Sigmoid colon (tissue), 7 donors: ENCODE measurements around the gene ANKRD33B. TPM values are rescaled to one million over a fixed set of nuclear protein-coding genes. Genes with fewer than 3 reads are reported as not detected.

Source experiments
- DNase-seq: peaks from one replicate; pipeline ENCODE4 v3.0.0-alpha.2; 2019
- H3K27ac ChIP-seq, 4 donors: fragments of 200-600 bp; sonication (generic); one replicate each; pipeline ENCODE4 v1.5.1; 2016 to 2019; ENCODE audit warnings: mild to moderate bottlenecking in 1 of 4
- H3K27me3 ChIP-seq, 3 donors: fragments of 200-600 bp; sonication (generic); one replicate each; pipeline ENCODE4 v1.5.1; 2019; ENCODE audit warnings: mild to moderate bottlenecking in 1 of 3
- H3K36me3 ChIP-seq, 4 donors: fragments of 200-600 bp; sonication (generic); one replicate each; pipeline ENCODE4 v1.5.1; 2016 to 2019
- H3K4me1 ChIP-seq, 4 donors: fragments of 200-600 bp; sonication (generic); one replicate each; pipeline ENCODE4 v1.5.1; 2017 to 2019
- H3K4me3 ChIP-seq, 4 donors: fragments of 200-600 bp; sonication (generic); one replicate each; pipeline ENCODE4 v1.5.1; 2017 to 2019; ENCODE audit warnings: mild to moderate bottlenecking in 2 of 4, moderate library complexity in 1 of 4
- H3K9me3 ChIP-seq, 4 donors: fragments of 200-600 bp in 3 of 4; sonication (generic) in 3 of 4; one replicate each; pipeline versions ENCODE4 v1.5.1 to v1.6.1; 2013 to 2019
- CTCF ChIP-seq, 4 experiments: fragments of 450-650 bp in 3 of 4; fragments of 200-600 bp in 1 of 4; IDR thresholded peaks; one replicate each; pipeline ENCODE4 v1.5.1; 2016 to 2019; ENCODE audit warnings: antibody characterized with exemption in 4 of 4, mild to moderate bottlenecking in 3 of 4, moderate library complexity in 2 of 4
- EP300 ChIP-seq, 4 donors: sonication (generic); formaldehyde crosslinking; IDR thresholded peaks; one replicate each; pipeline ENCODE4 v1.6.1; 2017; ENCODE audit warnings: antibody characterized with exemption in 4 of 4
- POLR2A ChIP-seq, 2 donors: fragments of 450-650 bp; IDR thresholded peaks; one replicate each; pipeline ENCODE4 v1.6.1; 2016; ENCODE audit warnings: antibody characterized with exemption in 2 of 2, mild to moderate bottlenecking in 2 of 2, moderate library complexity in 2 of 2
- POLR2AphosphoS5 ChIP-seq, 4 donors: sonication (generic); formaldehyde crosslinking; IDR thresholded peaks; one replicate each; pipeline ENCODE4 v1.6.1; 2017; ENCODE audit warnings: antibody characterized with exemption in 4 of 4
- WGBS, 2 donors: extraction: QIAGEN DNeasy Blood & Tissue Kit; methylation state at CpG; one replicate each; pipeline ENCODE4 v1.1.7; 2013; 5-methylcytosine and 5-hydroxymethylcytosine counted together
- intact Hi-C: fragments of 100-400 bp; cut with DNase I; formaldehyde crosslinking; loops from one replicate; pipeline ENCODE4 v1.15.1; 2023
- polyA plus RNA-seq, 3 donors: library from polyadenylated mRNA; stranded (reverse); fragments of 200-250 nt; gene quantifications; one replicate each; pipeline ENCODE4 v1.2.3, GENCODE V29; 2013
- total RNA-seq, 4 donors: library from RNA; depleted of rRNA; stranded (reverse); fragments of >200 nt; gene quantifications; one replicate each; pipeline ENCODE4 v1.1.0, GENCODE V29; 2016
- donor health status: healthy with polysubstance abuse.
- donor health status: Bipolar disorder and iron deficiency.
- donor health status: healthy.

ANKRD33B gene
- total and polyA plus RNA-seq, 7 donors: 0.23 to 4.6 (median 2.7) TPM

DNA sequence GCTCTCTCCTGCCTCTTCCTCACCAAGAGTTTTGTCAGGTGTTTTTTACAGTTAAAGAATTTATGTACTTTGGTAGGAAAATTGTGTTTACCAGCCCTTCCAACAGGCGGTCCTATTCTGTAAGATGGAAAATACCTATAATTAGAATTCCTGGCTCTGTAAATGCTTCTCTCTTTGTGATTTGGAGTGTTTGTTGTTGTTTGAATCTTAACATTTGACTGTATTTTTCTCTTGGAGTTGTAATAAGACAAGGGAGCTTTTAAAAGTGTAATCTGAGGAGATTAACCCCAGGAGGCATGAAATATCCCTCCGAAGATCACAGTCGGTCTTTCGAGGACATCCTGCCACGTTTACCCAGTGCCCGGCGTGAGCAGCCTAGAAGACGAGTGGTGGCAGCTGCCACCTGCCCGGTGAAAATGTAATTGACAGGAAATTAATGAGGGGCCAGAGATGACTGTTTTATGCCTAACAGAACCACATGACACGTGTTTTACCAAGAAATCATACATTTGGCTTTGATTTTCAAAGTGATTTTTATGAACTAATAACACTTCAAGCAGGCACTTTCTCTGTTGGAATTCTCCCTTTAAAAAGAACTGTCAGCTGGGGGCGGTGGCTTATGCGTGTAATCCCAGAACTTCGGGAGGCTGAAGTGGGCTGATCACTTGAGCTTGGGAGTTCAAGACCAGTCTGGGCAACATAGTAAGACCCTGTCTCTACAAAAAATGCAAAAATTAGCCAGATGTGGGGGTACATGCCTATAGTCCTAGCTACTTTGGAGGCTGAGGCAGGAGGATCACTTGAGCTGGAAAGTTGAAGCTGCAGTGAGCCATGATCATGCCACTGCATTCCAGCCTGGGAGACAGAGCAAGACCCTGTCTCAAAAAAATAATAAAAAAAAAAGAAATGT, 20.0 kb downstream of the ANKRD33B start:
- intact Hi-C loops: no loop called here
- no peaks in the 10 kb centered on the region for H3K4me1 ChIP-seq
- H3K4me3 ChIP-seq: no peak overlapping the region
- TF ChIP-seq EP300 (IDR thresholded peaks at IDR 0.05) (no peak), CTCF (IDR thresholded peaks at IDR 0.05) (no peak), POLR2AphosphoS5 (IDR thresholded peaks at IDR 0.05) (no peak), POLR2A (IDR thresholded peaks at IDR 0.05) (no peak)
- no peak overlapping the region for H3K27ac ChIP-seq
- peaks cover 0 to 13% (median 0%) of the 10 kb centered on the region in 3 donors for H3K27me3 ChIP-seq
- no peaks in the 10 kb centered on the region for H3K36me3 ChIP-seq
- 48 to 60% methylated on average over 13 of the region's 13 CpGs for WGBS, 2 donors
- DNase-seq: no peak
- no peaks in the 10 kb centered on the region for H3K9me3 ChIP-seq

GRCh38 chr5:10584714-10585517, 21.0 kb downstream of the ANKRD33B start:
- 68 to 90% methylated on average over 8 of the region's 8 CpGs for WGBS, 2 donors
- Histone ChIP-seq H3K4me3 (no peak overlapping the region), H3K4me1 (no peaks in the 10 kb centered on the region), H3K36me3 (no peaks in the 10 kb centered on the region), H3K27me3 (peaks cover 0 to 13% (median 0%) of the 10 kb centered on the region in 3 donors), H3K27ac (no peak overlapping the region), H3K9me3 (no peaks in the 10 kb centered on the region)
- no peak for TF ChIP-seq CTCF (IDR thresholded peaks at IDR 0.05)
- no peak for TF ChIP-seq POLR2A (IDR thresholded peaks at IDR 0.05)
- TF ChIP-seq POLR2AphosphoS5 (IDR thresholded peaks at IDR 0.05): no peak
- no peak for TF ChIP-seq EP300 (IDR thresholded peaks at IDR 0.05)
- no peak for DNase-seq
- intact Hi-C loops: no loop called here

DNA sequence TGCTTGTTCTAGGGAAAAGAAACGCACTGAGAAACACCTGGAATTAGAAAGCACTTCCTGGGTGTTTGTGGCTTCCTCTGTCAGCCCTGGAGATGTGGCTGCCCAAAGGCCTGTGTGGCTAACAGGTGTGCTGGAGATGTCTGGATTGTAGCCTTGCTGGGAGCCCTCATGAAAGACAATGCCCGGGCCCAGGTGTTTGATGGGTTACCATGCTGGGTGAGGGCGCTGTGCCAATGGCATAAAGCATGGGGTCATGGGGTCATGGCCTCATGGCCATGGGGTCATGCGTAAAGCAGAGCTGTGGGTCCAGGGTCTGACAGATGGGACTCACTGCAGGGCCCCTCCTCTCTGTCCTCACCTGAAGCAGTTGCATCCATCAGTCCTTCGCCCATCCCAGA, 21.6 kb downstream of the ANKRD33B start:
- WGBS, 2 donors: 85 to 87% methylated on average over 5 of the region's 5 CpGs
- H3K27ac ChIP-seq: no peak overlapping the region
- H3K4me3 ChIP-seq: no peak overlapping the region
- intact Hi-C loops: no loop called here
- peaks cover 0 to 13% (median 0%) of the 10 kb centered on the region in 3 donors for H3K27me3 ChIP-seq
- H3K4me1 ChIP-seq: no peaks in the 10 kb centered on the region
- no peak for DNase-seq
- no peak for TF ChIP-seq EP300 (IDR thresholded peaks at IDR 0.05)
- no peak for TF ChIP-seq CTCF (IDR thresholded peaks at IDR 0.05)
- no peak for TF ChIP-seq POLR2A (IDR thresholded peaks at IDR 0.05)
- no peak for TF ChIP-seq POLR2AphosphoS5 (IDR thresholded peaks at IDR 0.05)
- no peaks in the 10 kb centered on the region for H3K36me3 ChIP-seq
- no peaks in the 10 kb centered on the region for H3K9me3 ChIP-seq

- no peaks in the 10 kb centered on the region for H3K9me3 ChIP-seq
- H3K4me1 ChIP-seq: no peaks in the 10 kb centered on the region
- no peak for TF ChIP-seq EP300 (IDR thresholded peaks at IDR 0.05)
- TF ChIP-seq POLR2A (IDR thresholded peaks at IDR 0.05): no peak
- no peak for TF ChIP-seq CTCF (IDR thresholded peaks at IDR 0.05)
- TF ChIP-seq POLR2AphosphoS5 (IDR thresholded peaks at IDR 0.05): no peak
- WGBS, 2 donors: 81% methylated on average over 4 of the region's 4 CpGs
- no peak overlapping the region for H3K27ac ChIP-seq
- H3K27me3 ChIP-seq: peaks cover 0 to 13% (median 0%) of the 10 kb centered on the region in 3 donors
- no peaks in the 10 kb centered on the region for H3K36me3 ChIP-seq
- intact Hi-C loops: no loop called here
- DNase-seq: no peak
- H3K4me3 ChIP-seq: no peak overlapping the region
Measured at GRCh38 chr5:10586008-10586407, 22.1 kb downstream of the ANKRD33B start.
